ENCODE results near the gene UBE2D2. TPM values are rescaled to one million over a fixed set of nuclear protein-coding genes. Genes with fewer than 3 reads are reported as not detected.

The UBE2D2 gene
- total RNA-seq, 1 experiment from 2014 or later = 193 TPM

DNA sequence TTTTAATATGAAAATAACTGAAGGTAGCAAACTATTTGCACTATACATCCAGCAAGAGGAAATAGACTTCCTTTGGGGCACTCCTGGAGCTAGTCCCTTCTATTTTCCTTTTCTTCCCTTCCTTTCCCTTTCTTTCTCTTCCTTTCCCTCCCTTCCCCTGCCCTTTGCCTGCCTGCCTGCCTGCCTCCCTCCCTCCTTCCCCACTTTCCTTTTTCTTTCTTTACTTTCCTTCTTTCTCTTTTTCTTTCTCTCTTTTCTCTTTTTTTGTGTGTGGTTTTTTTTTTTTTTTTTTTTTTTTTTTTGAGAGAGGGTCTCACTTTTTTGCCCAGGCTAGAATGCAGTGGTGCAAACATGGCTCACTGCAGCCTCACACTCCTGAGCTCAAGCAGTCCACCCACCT, 69.7 kb downstream of the UBE2D2 start:
- Mint-ChIP-seq H3K4me1 (ENCODE audit: low read depth, unreplicated experiment) (peaks cover 10% of the 10 kb centered on the region), H3K4me3 (ENCODE audit: unreplicated experiment) (no peak overlapping the region), H3K36me3 (ENCODE audit: insufficient read depth, unreplicated experiment) (peaks cover 94% of the 10 kb centered on the region), H3K27ac (ENCODE audit: unreplicated experiment) (no peak overlapping the region), H3K27me3 (ENCODE audit: insufficient read depth, unreplicated experiment) (no peaks in the 10 kb centered on the region), H3K9me3 (ENCODE audit: unreplicated experiment) (no peaks in the 10 kb centered on the region)
- no TSS peak for BruUV-seq (replicated peaks)
- TF ChIP-seq CTCF (IDR thresholded peaks at IDR 0.05; ENCODE audit: insufficient read depth in 1 of 2, low read depth in 1 of 2, low read length in 1 of 2, severe bottlenecking in 1 of 2, unreplicated experiment in 1 of 2) = no peak
- peaks cover 1% of the 10 kb centered on the region; the same call in 1 of the 2 replicates for H3K4me1 ChIP-seq
- H3K27me3 ChIP-seq (replicated peaks; ENCODE audit: control insufficient read depth, insufficient read depth, low read length) = no peaks in the 10 kb centered on the region
- ChIA-PET CTCF (interaction anchor here (0.8 kb wide), 1 partner anchor 19 kb away, joined by 3 read pairs; no protein-coding TSS in a partner anchor), POLR2A (interaction anchor here (1.0 kb wide), 1 partner anchor 70 kb away, joined by 4 read pairs; no protein-coding TSS in a partner anchor)
- no peaks in the 10 kb centered on the region for H3K9me3 ChIP-seq
- peaks cover 2% of the 10 kb centered on the region; the same call in 1 of the 2 replicates for H3K36me3 ChIP-seq (ENCODE audit: control insufficient read depth, insufficient read depth, low read length)
- DNase-seq = no peak
- intact Hi-C loops (cut with micrococcal nuclease; ENCODE audit: unreplicated experiment) = no loop called here
- no peak overlapping the region for H3K4me3 ChIP-seq (ENCODE audit: low read depth, low read length)

DNA sequence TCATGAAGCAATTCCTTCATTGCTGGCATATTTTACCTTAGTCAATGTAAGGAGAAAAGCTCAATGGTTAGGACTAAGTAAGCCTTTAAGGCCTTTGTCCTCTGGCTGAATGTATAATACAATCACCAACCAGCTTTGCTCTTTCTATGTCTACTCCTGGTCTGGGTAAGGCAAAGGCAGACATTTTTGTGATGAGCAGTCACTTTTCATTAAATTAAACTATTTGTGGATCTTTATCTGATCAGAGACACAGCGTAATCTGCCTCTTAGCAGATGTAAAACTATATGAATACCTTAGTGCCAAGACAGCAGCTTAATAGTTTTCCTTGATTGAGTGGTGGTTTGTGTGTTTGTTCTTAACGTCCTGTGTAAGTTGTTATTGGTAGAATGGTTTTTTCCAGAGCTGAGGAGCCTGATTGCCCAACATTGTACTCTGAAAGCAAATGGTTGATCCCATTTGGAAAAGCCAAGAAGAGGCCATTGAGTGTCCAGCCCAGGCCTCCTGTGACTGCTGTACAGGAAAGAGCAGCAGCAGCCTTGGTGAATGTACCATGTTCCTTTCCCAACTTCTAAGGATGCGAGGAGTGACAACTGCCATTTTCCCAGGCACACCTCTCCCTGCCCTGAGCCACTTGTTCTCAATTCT, 70.5 kb downstream of the UBE2D2 start:
- intact Hi-C loops (cut with micrococcal nuclease; ENCODE audit: unreplicated experiment) = no loop called here
- H3K4me3 ChIP-seq (ENCODE audit: low read depth, low read length) = no peak overlapping the region
- ChIA-PET CTCF (interaction anchor here (0.5 to 5.2 kb wide), 3 partner anchors 19 to 134 kb away, joined by 3 to 46 read pairs (median 3); no protein-coding TSS in a partner anchor), POLR2A (interaction anchor here (1.0 kb wide), 1 partner anchor 70 kb away, joined by 4 read pairs; no protein-coding TSS in a partner anchor)
- no peaks in the 10 kb centered on the region for H3K9me3 ChIP-seq
- Mint-ChIP-seq H3K4me3 (ENCODE audit: unreplicated experiment) (no peak overlapping the region), H3K27ac (ENCODE audit: unreplicated experiment) (no peak overlapping the region), H3K27me3 (ENCODE audit: insufficient read depth, unreplicated experiment) (no peaks in the 10 kb centered on the region), H3K4me1 (ENCODE audit: low read depth, unreplicated experiment) (peaks cover 18% of the 10 kb centered on the region), H3K36me3 (ENCODE audit: insufficient read depth, unreplicated experiment) (peaks cover 96% of the 10 kb centered on the region), H3K9me3 (ENCODE audit: unreplicated experiment) (no peaks in the 10 kb centered on the region)
- peaks cover 6% of the 10 kb centered on the region; the same call in 1 of the 2 replicates for H3K4me1 ChIP-seq
- H3K36me3 ChIP-seq (ENCODE audit: control insufficient read depth, insufficient read depth, low read length) = no peaks in the 10 kb centered on the region; the same call in 1 of the 2 replicates
- no peak for TF ChIP-seq CTCF (IDR thresholded peaks at IDR 0.05; ENCODE audit: insufficient read depth in 1 of 2, low read depth in 1 of 2, low read length in 1 of 2, severe bottlenecking in 1 of 2, unreplicated experiment in 1 of 2)
- DNase-seq = no peak
- no peaks in the 10 kb centered on the region for H3K27me3 ChIP-seq (replicated peaks; ENCODE audit: control insufficient read depth, insufficient read depth, low read length)
- no TSS peak for BruUV-seq (replicated peaks)

GRCh38 chr5:139633295-139634027, 72.3 kb downstream of the UBE2D2 start:
- peaks cover 92% of the 10 kb centered on the region for H3K36me3 Mint-ChIP-seq (ENCODE audit: insufficient read depth, unreplicated experiment)
- TF ChIP-seq CTCF (IDR thresholded peaks at IDR 0.05; ENCODE audit: insufficient read depth in 1 of 2, low read depth in 1 of 2, low read length in 1 of 2, severe bottlenecking in 1 of 2, unreplicated experiment in 1 of 2) = peak; percentile 93 to 96

More at GRCh38 chr5:139633295-139634027, 72.3 kb downstream of the UBE2D2 start:
- no TSS peak for BruUV-seq (replicated peaks)
- Mint-ChIP-seq H3K4me3 (ENCODE audit: unreplicated experiment) (no peak overlapping the region), H3K4me1 (ENCODE audit: low read depth, unreplicated experiment) (peaks cover 23% of the 10 kb centered on the region), H3K9me3 (ENCODE audit: unreplicated experiment) (no peaks in the 10 kb centered on the region), H3K27ac (ENCODE audit: unreplicated experiment) (peak overlapping the region; percentile 53), H3K27me3 (ENCODE audit: insufficient read depth, unreplicated experiment) (no peaks in the 10 kb centered on the region)
- no peaks in the 10 kb centered on the region for H3K27me3 ChIP-seq (replicated peaks; ENCODE audit: control insufficient read depth, insufficient read depth, low read length)
- no peak overlapping the region for H3K4me3 ChIP-seq (ENCODE audit: low read depth, low read length)
- peaks cover 10% of the 10 kb centered on the region; the same call in 1 of the 2 replicates for H3K4me1 ChIP-seq
- intact Hi-C loops (cut with micrococcal nuclease; ENCODE audit: unreplicated experiment) = loop anchor here (1.0 kb wide), 3 partner anchors 17 to 132 kb away; no protein-coding TSS in a partner anchor
- peak; percentile 75 to 76 for DNase-seq
- ChIA-PET POLR2A (interaction anchor here (1.3 kb wide), 1 partner anchor 68 kb away, joined by 4 read pairs; no protein-coding TSS in a partner anchor), CTCF (interaction anchor here (0.8 to 5.2 kb wide), 13 partner anchors 9 to 133 kb away, joined by 3 to 46 read pairs (median 5); partner anchors contain the start of gene CXXC5)
- no peaks in the 10 kb centered on the region for H3K9me3 ChIP-seq
- H3K36me3 ChIP-seq (ENCODE audit: control insufficient read depth, insufficient read depth, low read length) = no peaks in the 10 kb centered on the region
